ENCODE measurements around the gene PPP3CA.

Gene PPP3CA

DNA sequence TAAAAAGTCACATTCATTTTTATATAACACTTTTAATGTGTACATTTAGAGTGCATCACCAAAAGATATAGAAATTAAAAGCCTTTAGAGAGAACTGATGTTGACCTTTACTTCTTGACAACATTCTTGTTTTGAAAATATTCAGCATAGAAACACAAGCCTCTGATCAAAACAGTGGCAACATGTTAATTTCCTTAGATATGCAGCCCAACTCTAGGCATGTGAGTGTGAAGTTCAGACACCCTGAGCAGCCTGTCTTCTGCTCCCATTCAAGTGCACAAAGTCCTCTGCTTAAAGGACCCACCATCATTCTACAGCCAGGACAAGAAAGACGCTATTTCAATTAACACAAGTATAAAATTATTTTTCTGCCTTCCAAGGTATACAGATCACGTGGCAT lies 60.0 kb downstream of the PPP3CA start:
- Histone ChIP-seq H4K20me1 (ENCODE audit: insufficient read depth, low read length) (no peaks in the 10 kb centered on the region; the same call in 1 of the 2 replicates), H3K9ac (ENCODE audit: low read length) (no peak overlapping the region), H3K4me1 (ENCODE audit: low read length) (no peaks in the 10 kb centered on the region), H3F3A (ENCODE audit: insufficient read depth, low read length) (no peaks in the 10 kb centered on the region), H3K27me3 (replicated peaks; ENCODE audit: insufficient read depth, low read length) (no peaks in the 10 kb centered on the region), H2AFZ (ENCODE audit: low read length) (no peak overlapping the region), H3K36me3 (replicated peaks; ENCODE audit: insufficient read depth, low read length) (no peaks in the 10 kb centered on the region), H3K4me2 (ENCODE audit: low read depth, low read length) (no peak overlapping the region), H3K9me3 (replicated peaks; ENCODE audit: insufficient read depth, low read length) (no peaks in the 10 kb centered on the region), H3K27ac (ENCODE audit: low read length) (no peak overlapping the region), H3K4me3 (ENCODE audit: low read length) (no peak overlapping the region), H3K79me2 (ENCODE audit: low read length) (peaks cover 33% of the 10 kb centered on the region; the same call in 1 of the 2 replicates), H3K9me2 (replicated peaks; ENCODE audit: insufficient read depth, low read length) (no peaks in the 10 kb centered on the region)
- no peak for DNase-seq
- TF ChIP-seq EZH2phosphoT487 (IDR thresholded peaks at IDR 0.05; ENCODE audit: low read length): no peak
- no peak for TF ChIP-seq EZH2 (optimal IDR thresholded peaks at IDR 0.05; ENCODE audit: low read depth, low read length)
- TF ChIP-seq, protein P1, sequence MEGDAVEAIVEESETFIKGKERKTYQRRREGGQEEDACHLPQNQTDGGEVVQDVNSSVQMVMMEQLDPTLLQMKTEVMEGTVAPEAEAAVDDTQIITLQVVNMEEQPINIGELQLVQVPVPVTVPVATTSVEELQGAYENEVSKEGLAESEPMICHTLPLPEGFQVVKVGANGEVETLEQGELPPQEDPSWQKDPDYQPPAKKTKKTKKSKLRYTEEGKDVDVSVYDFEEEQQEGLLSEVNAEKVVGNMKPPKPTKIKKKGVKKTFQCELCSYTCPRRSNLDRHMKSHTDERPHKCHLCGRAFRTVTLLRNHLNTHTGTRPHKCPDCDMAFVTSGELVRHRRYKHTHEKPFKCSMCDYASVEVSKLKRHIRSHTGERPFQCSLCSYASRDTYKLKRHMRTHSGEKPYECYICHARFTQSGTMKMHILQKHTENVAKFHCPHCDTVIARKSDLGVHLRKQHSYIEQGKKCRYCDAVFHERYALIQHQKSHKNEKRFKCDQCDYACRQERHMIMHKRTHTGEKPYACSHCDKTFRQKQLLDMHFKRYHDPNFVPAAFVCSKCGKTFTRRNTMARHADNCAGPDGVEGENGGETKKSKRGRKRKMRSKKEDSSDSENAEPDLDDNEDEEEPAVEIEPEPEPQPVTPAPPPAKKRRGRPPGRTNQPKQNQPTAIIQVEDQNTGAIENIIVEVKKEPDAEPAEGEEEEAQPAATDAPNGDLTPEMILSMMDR (IDR thresholded peaks at IDR 0.05; ENCODE audit: low read length): no peak

DNA sequence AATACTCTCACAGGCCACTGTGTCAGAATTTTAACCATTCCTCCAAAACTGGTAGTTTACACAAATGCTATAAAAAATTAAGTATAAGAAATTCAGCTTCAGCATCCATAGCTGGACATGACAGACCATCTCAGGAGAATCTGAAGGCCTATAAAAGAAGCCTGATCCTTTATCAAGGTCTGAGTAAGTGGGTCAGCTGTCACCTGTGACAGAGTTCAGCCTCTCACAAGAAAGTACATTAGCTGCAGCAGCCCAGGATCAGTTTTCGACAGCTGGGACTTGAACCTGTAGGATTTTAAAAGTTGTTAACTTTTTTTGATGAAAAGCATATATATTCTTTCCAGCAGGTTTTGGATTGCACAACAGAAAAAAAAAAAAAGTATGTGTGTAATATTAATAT lies 60.7 kb downstream of the PPP3CA start:
- Histone ChIP-seq H3K9me3 (replicated peaks; ENCODE audit: insufficient read depth, low read length) (no peaks in the 10 kb centered on the region), H3K9ac (ENCODE audit: low read length) (no peak overlapping the region), H3K36me3 (replicated peaks; ENCODE audit: insufficient read depth, low read length) (no peaks in the 10 kb centered on the region), H3K27ac (ENCODE audit: low read length) (no peak overlapping the region), H3K9me2 (replicated peaks; ENCODE audit: insufficient read depth, low read length) (no peaks in the 10 kb centered on the region), H3K4me3 (ENCODE audit: low read length) (no peak overlapping the region), H4K20me1 (ENCODE audit: insufficient read depth, low read length) (no peaks in the 10 kb centered on the region; the same call in 1 of the 2 replicates), H3F3A (ENCODE audit: insufficient read depth, low read length) (no peaks in the 10 kb centered on the region), H3K79me2 (ENCODE audit: low read length) (peaks cover 30% of the 10 kb centered on the region; the same call in 1 of the 2 replicates), H3K4me1 (ENCODE audit: low read length) (no peaks in the 10 kb centered on the region), H3K27me3 (replicated peaks; ENCODE audit: insufficient read depth, low read length) (no peaks in the 10 kb centered on the region), H2AFZ (ENCODE audit: low read length) (no peak overlapping the region), H3K4me2 (ENCODE audit: low read depth, low read length) (no peak overlapping the region)
- DNase-seq: no peak
- TF ChIP-seq EZH2phosphoT487 (IDR thresholded peaks at IDR 0.05; ENCODE audit: low read length): no peak
- no peak for TF ChIP-seq EZH2 (optimal IDR thresholded peaks at IDR 0.05; ENCODE audit: low read depth, low read length)
- TF ChIP-seq, protein P1 (IDR thresholded peaks at IDR 0.05; ENCODE audit: low read length): no peak

DNA sequence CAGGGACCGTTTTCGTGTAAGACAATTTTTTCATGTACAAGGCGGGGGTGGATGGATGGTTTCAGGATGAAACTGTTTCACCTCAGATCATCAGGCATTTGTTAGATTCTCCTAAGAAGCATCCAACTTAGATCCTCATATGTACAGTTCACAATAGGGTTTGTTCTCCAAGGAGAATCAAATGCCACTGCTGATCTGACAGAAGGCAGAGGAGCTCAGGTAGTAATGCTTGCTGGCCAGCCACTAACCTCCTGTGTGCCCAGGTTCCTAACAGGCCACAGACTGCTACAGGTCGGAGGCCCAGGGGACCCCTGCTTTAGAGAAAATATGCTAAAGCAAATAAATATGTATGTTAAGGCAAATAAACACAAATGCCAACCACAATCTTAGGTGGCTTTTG lies 61.3 kb downstream of the PPP3CA start:
- Histone ChIP-seq H3K79me2 (ENCODE audit: low read length) (peaks cover 26% of the 10 kb centered on the region; the same call in 1 of the 2 replicates), H3K4me1 (ENCODE audit: low read length) (no peaks in the 10 kb centered on the region), H3K9me2 (replicated peaks; ENCODE audit: insufficient read depth, low read length) (no peaks in the 10 kb centered on the region), H3F3A (ENCODE audit: insufficient read depth, low read length) (no peaks in the 10 kb centered on the region), H3K27ac (ENCODE audit: low read length) (no peak overlapping the region), H3K27me3 (replicated peaks; ENCODE audit: insufficient read depth, low read length) (no peaks in the 10 kb centered on the region), H3K9me3 (replicated peaks; ENCODE audit: insufficient read depth, low read length) (no peaks in the 10 kb centered on the region), H3K4me3 (ENCODE audit: low read length) (no peak overlapping the region), H2AFZ (ENCODE audit: low read length) (no peak overlapping the region), H3K36me3 (replicated peaks; ENCODE audit: insufficient read depth, low read length) (no peaks in the 10 kb centered on the region), H3K9ac (ENCODE audit: low read length) (no peak overlapping the region), H3K4me2 (ENCODE audit: low read depth, low read length) (no peak overlapping the region), H4K20me1 (ENCODE audit: insufficient read depth, low read length) (no peaks in the 10 kb centered on the region; the same call in 1 of the 2 replicates)
- DNase-seq: no peak
- TF ChIP-seq, protein P1 (IDR thresholded peaks at IDR 0.05; ENCODE audit: low read length): no peak
- TF ChIP-seq EZH2phosphoT487 (IDR thresholded peaks at IDR 0.05; ENCODE audit: low read length): no peak
- no peak for TF ChIP-seq EZH2 (optimal IDR thresholded peaks at IDR 0.05; ENCODE audit: low read depth, low read length)

Data from MM.1S (cell line).